Measurements from ENCODE around the gene ZNF134.

The ZNF134 gene

DNA sequence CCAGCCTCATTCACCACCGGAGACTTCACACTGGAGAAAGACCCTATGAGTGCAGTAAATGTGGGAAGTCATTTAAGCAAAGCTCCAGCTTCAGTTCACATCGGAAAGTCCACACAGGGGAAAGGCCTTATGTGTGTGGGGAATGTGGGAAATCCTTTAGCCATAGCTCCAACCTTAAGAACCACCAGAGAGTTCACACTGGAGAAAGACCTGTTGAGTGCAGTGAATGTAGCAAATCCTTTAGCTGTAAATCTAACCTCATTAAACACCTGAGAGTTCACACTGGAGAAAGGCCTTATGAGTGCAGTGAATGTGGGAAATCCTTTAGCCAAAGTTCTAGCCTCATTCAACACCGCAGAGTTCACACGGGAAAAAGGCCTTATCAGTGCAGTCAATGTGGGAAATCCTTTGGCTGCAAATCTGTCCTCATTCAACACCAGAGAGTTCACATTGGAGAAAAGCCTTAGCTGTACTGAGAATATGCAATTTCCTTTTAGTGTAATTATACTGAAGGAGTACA, 27.7 kb downstream of the ZNF134 start:
- no peak for DNase-seq

DNA sequence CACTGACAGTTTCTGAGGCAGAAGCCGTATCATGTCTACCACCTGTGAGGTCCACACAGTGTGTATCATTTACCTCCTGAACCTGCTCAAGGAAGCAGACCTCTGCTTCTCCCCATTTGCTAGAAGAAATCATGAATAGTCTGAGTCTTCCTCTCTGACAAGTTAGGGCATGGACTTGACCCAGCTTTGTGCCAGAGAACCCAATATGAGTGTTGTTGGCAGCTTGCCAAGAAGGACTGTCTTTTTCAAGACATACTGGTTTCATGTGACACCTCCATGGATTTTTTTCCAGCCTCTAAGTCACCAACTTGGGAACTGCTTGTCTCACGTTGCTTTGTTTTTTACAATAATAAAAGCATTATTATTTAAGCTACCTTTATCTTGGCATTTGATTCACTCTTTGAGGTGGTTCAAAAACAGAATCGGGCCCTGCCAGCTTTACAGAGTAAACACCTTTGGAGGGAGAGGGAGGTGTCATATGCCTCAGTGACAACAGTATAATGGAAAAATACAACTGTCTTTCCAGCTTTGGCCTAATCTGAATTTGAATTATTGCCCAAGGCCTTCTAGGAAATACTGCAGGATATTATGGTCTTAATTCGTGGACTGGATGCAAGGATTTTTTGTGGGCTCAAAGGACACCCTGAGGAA, 28.5 kb downstream of the ZNF134 start:
- no peak for DNase-seq

DNA sequence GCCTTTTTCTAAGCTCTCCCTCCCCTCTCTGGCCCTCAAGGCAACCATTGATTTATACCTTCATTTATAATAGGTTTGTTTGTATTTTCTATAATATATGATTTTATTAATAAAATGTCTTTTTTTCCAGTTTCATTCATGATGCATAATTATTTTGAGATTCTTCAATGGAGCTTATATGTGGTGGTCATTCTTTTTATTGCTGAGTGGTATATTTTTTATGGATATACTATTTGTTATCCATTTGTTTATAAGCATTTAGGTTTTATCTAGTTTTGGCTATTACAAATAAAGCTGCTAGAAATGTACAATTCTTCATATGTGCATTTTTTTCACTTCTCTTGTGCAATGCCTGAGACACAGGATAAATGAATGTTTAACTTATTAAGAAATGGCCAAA, 29.7 kb downstream of the ZNF134 start:
- no peak for DNase-seq

DNA sequence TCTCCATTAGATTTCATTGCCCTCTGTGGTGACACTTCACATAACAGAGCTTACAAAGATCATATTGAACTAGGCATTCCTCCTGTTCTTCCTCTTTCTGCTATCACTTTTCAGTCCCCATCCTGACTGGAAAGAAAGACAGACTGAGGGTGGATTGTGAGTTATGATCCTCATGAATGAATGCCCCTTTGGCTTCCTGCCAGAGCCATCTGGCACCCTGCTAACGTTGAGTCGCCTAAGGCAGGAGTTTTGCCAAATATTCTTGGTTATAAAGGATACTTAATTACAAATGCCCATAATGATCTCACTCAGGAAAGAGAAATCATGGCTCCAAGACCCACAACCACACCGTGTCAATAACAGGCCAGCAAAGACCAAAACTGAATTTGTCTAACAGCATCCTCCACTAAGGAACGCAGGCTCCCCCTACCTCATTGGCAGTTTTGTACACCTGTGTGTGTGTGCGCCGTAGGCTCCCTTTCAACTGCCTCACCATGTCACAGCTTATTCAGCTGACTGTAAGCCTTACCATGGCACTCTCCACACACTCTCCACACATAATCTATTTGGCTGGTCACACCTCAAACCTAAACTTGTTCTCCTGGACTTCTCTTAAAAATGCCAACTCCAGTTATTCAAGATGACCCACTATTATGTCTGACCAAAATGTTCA, 34.4 kb downstream of the ZNF134 start:
- no peak for DNase-seq

DNA sequence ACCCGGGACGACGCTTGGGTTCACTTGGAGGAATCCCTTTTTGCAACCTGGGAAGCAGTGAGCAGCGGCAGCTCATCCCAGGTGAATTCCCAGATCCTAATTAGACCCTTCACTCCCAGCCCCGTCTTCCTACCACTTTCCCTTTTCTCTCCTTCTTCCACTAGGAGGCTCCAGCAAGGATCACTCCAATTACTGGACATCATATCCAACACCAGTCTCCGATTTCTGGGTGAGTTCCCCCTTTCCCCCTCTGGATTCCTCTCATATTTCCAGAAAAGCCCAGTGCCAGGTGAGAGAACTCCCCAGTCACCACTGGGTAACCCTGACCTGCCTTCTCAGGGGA, 37.6 kb downstream of the ZNF134 start:
- DNase-seq: no peak

DNA sequence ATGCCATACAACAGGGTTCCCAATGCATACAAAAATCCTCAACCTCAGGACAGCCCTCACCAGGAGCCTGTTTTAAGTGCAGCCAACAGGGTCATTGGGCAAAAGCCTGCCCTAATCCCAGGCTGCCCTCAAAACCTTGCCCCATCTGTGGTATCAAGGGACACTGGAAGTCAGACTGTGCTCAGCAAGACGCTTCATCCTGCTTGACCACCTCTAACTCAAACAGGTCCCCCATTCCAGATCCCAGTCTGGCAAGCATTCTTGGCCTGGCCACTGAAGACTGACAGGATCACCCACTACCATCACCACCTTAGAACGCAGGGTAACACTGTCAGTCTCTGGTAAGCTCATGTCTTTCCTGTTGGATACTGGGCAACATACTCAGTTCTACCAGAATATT, 39.6 kb downstream of the ZNF134 start:
- DNase-seq: no peak

DNA sequence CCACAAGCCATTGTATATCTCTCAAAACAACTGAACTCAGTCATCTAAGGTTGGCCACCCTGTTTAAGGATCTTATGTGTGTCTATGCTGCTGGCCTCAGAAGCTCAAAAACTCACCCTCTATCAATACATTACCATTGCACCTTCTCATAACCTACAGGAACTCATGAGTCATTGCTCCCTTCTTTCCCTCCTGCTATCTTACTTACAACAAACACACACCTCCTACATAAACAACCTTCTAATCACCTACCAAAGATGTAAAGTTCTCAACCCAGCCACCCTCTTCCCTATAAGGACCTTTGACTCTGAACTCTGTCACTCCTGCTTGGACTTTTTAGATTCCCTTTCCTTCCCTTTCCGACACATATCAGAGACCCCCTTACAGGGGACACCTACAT, 41.4 kb downstream of the ZNF134 start:
- DNase-seq: no peak

DNA sequence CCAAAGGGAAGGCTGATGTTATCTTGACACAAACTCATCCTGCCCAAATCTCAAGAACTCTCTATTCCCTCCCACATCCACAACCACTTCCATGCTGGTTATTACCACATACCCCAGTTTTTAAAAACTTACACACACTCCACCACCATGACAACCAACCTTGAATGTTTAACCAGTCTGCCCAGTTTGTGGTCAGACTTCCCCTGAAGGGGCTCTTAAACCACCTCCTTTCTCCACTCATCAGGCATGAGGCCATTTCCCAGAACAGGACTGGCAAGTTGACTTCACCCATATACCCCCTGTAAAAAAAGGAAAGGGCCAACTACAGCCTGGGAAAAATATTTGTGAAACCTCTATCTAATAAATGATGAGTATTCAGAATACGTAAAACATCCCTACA, 42.3 kb downstream of the ZNF134 start:
- DNase-seq: no peak

DNA sequence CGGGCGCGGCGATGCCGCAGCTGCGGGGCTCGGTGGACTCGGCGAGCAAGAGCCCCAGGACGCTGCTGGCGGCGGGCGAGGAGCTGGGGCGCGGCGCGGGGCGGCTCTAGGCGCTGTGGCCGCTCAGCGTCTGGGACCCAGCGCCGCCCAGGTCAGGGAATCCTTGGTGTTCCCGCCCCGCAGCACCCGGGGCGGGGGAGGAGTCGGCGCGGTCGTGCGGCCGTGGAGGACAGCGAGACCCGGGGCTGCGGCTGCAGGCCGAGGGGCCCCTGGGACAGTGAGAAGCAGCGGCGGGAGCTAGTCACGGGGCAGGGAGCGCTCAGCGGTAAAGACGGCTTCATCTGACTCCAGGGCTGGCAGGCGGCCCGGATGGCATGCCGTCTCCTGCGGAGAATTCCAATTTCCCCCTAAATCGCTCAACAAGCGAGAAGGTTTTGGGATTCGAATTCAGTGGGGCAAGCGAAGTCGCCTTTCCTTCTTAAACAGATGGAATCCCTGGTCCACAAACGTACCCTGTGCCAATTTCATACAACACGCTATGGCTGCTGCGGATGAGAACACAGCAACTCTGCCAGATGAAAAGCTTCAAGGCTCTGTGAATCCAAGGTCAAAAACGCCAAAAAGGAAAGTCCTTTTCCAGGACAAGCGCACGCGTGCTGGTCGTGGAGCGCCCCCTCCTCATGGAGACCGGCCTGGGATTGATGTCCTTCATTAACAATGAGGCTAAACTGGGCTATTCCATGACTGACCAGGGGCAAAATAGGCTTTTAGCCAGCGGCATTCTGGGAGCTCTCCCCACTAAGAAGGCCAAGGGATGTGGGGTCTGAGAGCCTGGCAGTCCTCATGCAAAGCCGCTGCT, 50.5 kb downstream of the ZNF134 start:
- DNase-seq: no peak

DNA sequence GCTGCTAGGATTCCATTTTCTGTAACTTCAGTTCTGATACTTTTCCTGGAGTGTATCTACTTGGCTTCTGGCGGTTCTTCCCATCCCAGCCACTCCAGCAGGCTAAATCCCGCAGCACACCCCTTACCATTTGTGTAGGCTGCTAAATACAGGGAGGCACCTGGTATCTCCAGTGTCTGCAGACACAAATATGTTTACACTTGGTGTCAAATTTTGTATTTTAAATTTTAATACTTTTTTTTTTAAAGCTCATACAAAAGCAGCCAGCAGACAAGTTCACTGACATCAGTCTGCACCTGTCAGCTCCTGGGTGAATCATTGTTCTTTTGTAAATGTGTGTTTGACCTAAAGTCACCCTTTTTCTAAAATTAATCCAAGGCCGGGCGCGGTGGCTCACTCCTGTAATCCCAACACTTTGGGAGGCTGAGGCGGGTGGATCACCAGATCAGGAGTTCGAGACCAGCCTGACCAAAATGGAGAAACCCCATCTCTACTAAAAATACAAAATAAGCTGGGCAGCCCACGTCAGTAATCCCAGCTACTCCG, 51.3 kb downstream of the ZNF134 start:
- DNase-seq: no peak

DNA sequence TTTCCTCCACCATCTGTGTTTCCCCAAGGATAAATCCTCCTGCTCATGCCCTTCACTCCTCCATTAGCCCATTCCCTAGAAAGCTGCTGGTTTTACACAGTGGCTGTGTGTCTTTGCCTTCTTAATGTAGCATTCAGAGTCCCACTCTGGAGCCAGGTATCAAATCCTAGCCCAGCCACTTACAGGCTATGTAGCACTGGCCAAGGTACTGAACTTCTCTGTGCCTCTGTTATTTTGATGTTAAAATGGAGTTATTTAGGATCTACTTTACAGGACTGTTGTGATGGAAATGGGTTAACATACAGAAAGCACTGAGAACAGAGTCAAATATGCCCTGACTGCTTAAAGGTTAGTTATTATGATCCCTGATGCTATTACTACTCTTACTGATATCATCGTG, 53.2 kb downstream of the ZNF134 start:
- DNase-seq: no peak

DNA sequence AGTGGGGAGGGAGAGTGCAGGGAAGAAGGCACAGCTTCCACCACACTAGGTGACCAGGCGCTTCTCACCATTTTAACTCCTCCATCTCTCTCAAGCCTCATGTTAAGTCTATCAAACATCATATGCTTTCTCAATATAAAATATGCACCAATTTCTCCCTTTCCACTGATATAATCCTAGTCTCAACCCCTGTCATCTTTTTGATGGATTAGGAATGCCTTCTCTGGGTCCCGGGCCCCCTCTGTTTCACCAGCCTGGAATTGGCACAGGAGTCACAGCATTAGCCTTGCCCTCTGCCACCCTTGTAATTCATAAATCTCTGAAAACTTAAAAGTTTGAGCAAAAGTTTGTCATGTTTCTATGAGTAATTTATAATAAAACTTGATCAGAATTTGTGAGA, 54.6 kb downstream of the ZNF134 start, which contains the start of gene ZSCAN4:
Gene ZSCAN4, plus strand, starts transcription at position 301 of the 400 bp plus-strand sequence. CDS start 7,211 bp downstream, outside the sequence.
- DNase-seq: no peak

DNA sequence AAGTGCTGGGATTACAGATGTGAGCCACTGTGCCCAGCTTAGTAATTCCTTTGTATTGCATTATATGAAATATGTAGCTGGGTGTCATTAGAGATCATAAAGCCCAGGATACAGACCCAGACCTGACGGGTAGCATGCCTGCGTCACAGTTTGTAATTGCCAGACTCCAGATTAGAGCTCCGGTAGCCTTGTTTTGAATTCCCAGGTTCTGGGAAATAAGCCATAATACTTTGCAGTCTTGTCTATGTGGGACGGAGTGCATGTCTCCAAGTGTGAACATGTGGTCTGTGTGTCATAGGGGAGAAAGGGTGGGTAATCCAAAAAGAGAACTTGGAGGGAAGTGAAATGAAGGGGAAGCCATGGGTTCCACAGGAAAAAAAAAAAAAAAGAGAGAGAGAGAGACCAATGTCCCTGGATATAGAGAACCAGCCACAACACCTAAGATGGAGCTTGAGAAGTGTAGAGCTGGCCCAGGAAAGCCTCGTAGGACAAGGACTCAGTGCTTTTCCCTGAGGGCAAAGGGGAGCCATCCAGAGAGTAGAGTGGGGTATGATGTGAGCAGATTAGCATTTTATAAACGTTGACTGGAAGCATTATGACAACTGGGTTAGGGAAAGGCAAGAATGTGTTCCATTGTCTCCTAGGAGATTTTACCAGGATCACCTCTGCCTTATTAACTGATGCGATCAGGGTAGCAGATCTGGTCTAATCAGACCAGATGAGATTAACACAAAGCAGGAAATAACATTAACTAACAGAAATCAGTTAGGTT, 57.3 kb downstream of the ZNF134 start:
- no peak for DNase-seq

DNA sequence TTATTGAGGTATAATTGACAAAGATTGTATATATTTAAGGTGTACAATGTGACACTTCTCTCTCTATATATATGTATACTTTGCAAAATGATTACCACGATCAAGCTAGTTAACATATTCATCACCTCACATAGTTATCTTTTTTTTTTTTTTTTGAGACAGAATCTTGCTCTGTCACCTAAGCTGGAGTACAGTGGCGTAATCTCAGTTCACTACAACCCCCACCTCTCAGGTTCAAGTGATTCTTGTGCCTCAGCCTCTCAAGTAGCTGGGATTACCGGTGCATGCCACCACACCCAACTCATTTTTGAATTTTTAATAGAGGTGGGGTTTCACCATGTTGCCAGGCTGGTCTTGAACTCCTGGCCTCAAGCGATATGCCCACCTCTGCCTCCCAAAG, 58.4 kb downstream of the ZNF134 start:
- no peak for DNase-seq
